ENCODE data around the gene ZCCHC8. TPM values are rescaled to one million over a fixed set of nuclear protein-coding genes. Genes with fewer than 3 reads are reported as not detected.
"Not testable (repeated sequence)": the region's sequence is repeated elsewhere in the genome, so short reads cannot be mapped to it uniquely, and the experiment has no call there.

The ZCCHC8 gene
- total and polyA plus RNA-seq, 3 donors from 2014 or later, result 25.6 to 38.3 (median 28.8) TPM

DNA sequence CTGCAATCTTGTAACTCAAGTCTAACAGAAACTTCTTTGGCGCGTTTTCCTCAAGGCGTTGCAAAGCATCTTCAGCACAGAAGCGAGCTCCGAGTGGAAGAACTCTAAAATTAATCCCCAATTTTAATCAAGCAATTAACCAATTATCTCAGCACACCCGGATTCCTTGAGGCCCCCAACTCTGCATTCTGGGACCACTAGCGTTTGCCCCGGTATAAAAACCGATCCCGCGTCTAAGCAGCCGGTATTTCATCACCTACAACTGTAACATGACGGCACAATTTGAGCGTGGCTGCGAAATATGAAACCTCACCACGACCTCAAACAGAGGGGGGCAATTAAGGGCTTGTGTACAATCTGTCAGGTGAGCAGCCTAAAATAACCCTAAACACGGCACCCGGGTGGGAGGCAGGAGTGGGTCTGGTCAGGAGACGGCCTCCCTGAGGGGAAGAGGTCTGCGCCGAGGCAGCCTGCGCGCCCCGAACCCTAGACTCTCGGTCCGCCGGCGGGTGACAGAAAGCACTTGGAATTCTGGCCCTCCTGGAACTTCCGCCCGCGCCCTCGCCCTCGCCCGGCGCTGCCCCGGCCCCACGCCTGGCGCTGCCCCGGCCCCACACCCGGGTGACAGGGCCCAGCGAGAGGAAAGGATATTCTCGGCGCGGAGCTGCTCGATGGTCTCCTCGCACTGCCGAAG, 594 bp downstream of the ZCCHC8 start:
- 0 to 1% methylated on average over 28 to 41 of the region's 47 CpGs for WGBS, 2 donors
- H3K36me3 ChIP-seq (ENCODE audit: low read depth, missing control alignments), result no peaks in the 10 kb centered on the region
- peaks cover 4% of the 10 kb centered on the region for H3K4me1 ChIP-seq
- H3K27ac ChIP-seq, result peak overlapping the region; percentile 96 to 99
- no peaks in the 10 kb centered on the region for H3K9me3 ChIP-seq
- DNase-seq, result peak; percentile 58
- TF ChIP-seq, protein P1, sequence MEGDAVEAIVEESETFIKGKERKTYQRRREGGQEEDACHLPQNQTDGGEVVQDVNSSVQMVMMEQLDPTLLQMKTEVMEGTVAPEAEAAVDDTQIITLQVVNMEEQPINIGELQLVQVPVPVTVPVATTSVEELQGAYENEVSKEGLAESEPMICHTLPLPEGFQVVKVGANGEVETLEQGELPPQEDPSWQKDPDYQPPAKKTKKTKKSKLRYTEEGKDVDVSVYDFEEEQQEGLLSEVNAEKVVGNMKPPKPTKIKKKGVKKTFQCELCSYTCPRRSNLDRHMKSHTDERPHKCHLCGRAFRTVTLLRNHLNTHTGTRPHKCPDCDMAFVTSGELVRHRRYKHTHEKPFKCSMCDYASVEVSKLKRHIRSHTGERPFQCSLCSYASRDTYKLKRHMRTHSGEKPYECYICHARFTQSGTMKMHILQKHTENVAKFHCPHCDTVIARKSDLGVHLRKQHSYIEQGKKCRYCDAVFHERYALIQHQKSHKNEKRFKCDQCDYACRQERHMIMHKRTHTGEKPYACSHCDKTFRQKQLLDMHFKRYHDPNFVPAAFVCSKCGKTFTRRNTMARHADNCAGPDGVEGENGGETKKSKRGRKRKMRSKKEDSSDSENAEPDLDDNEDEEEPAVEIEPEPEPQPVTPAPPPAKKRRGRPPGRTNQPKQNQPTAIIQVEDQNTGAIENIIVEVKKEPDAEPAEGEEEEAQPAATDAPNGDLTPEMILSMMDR (IDR thresholded peaks at IDR 0.05), result no peak
- TF ChIP-seq POLR2A (IDR thresholded peaks at IDR 0.05), result no peak
- intact Hi-C loops (cut with DNase I; ENCODE audit: low total_unique reads), result no loop called here
- no peaks in the 10 kb centered on the region for H3K27me3 ChIP-seq
- H3K4me3 ChIP-seq, result peak overlapping the region; percentile 85 to 90

DNA sequence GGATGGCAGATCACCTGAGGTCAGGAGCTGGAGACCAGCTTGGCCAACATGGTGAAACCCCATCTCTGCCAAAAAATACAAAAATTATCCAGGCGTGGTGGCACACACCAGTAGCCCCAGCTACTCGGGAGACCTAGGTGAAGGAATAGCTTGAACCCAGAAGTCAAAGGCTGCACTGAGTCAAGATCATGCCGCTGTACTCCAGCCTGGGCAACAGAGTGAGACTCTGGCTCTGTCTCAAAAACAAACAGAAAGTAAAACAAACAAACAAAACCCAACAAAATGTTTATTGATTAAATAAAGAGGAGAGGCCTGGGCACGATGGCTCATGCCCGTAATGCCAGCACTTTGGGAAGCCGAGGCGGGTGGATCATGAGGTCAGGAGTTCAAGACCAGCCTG, 5.5 kb downstream of the ZCCHC8 start:
- Histone ChIP-seq H3K27ac (no peak overlapping the region), H3K27me3 (no peaks in the 10 kb centered on the region), H3K4me3 (no peak overlapping the region), H3K4me1 (peaks cover 7% of the 10 kb centered on the region), H3K9me3 (no peaks in the 10 kb centered on the region), H3K36me3 (ENCODE audit: low read depth, missing control alignments) (no peaks in the 10 kb centered on the region)
- no peak for TF ChIP-seq POLR2A (IDR thresholded peaks at IDR 0.05)
- TF ChIP-seq, protein P1 (IDR thresholded peaks at IDR 0.05), result no peak
- WGBS, 2 donors, result 81 to 95% methylated on average over 7 of the region's 7 CpGs
- DNase-seq, result no peak
- intact Hi-C loops (cut with DNase I; ENCODE audit: low total_unique reads), result no loop called here

DNA sequence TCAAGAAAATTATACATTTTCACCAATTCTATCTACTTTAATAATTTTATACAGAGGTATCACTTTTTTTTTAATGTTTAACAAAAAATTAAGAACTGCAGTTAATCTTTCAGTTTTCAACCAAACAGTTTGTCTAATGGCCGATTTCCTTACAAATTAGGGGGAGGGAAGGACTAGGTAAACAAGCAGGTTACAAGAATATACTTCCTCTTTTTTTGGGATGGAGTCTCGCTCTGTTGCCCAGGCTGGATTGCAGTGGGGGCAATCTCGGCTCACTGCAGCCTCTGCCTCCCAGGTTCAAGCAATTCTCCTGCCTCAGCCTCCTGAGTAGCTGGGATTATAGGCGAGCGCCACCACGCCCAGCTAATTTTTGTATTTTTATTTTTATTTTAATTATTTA, 7.5 kb downstream of the ZCCHC8 start:
- H3K36me3 ChIP-seq (ENCODE audit: low read depth, missing control alignments); DNase-seq; H3K27ac ChIP-seq; H3K27me3 ChIP-seq; intact Hi-C loops (cut with DNase I; ENCODE audit: low total_unique reads); H3K9me3 ChIP-seq; H3K4me3 ChIP-seq; H3K4me1 ChIP-seq: not testable (repeated sequence)
- 78 to 87% methylated on average over 6 of the region's 6 CpGs for WGBS, 2 donors

DNA sequence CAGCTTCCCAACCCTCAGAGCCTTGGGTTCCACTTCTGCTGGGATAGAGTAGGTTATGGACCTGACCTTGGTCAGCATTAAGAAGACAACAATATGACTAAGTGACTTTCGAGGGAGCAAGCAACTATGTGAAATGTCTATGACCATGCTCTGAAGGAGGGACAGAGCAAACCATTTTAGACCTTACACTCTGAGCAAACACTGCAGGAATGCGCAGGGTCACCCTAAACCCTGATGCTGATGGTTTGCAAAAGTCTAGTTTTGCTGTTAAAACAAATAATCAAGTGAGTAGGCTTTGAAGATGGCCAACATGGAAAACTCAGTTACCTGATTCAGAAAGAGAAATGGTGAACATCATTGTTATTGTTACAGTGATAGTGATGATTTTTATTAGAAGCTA, 8.7 kb downstream of the ZCCHC8 start:
- Histone ChIP-seq H3K4me1 (peaks cover 3% of the 10 kb centered on the region), H3K27me3 (no peaks in the 10 kb centered on the region), H3K27ac (no peak overlapping the region), H3K4me3 (no peak overlapping the region), H3K9me3 (no peaks in the 10 kb centered on the region), H3K36me3 (ENCODE audit: low read depth, missing control alignments) (no peaks in the 10 kb centered on the region)
- TF ChIP-seq, protein P1 (IDR thresholded peaks at IDR 0.05), result no peak
- TF ChIP-seq POLR2A (IDR thresholded peaks at IDR 0.05), result no peak
- DNase-seq, result no peak
- WGBS, 2 donors, result 88 to 96% methylated on average over 2 of the region's 2 CpGs
- intact Hi-C loops (cut with DNase I; ENCODE audit: low total_unique reads), result no loop called here

DNA sequence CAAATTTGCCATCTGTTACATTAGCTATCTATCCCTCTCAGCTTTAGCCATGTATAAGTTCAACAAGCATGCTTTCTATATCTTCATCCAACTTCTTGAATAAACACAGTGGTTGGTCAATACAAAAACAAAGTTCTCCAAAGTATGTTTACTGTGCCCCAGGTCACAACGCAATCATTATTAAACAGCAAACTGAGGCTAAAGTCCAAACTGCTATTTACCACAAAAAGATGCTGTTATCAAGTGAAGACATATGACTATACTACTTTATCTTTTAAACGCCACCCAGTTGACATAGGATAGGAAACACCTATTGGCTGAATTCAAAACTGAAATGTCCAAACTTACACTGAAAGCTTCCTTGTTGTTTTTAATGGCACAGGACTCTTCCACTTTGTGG, 11.7 kb downstream of the ZCCHC8 start:
- Histone ChIP-seq H3K4me3 (no peak overlapping the region), H3K27me3 (no peaks in the 10 kb centered on the region), H3K36me3 (ENCODE audit: low read depth, missing control alignments) (no peaks in the 10 kb centered on the region), H3K27ac (no peak overlapping the region), H3K4me1 (peaks cover 3% of the 10 kb centered on the region), H3K9me3 (no peaks in the 10 kb centered on the region)
- DNase-seq, result no peak
- TF ChIP-seq, protein P1 (IDR thresholded peaks at IDR 0.05), result no peak
- TF ChIP-seq POLR2A (IDR thresholded peaks at IDR 0.05), result no peak
- WGBS, 2 donors, result 92 to 97% methylated on average over 2 of the region's 2 CpGs
- intact Hi-C loops (cut with DNase I; ENCODE audit: low total_unique reads), result no loop called here

DNA sequence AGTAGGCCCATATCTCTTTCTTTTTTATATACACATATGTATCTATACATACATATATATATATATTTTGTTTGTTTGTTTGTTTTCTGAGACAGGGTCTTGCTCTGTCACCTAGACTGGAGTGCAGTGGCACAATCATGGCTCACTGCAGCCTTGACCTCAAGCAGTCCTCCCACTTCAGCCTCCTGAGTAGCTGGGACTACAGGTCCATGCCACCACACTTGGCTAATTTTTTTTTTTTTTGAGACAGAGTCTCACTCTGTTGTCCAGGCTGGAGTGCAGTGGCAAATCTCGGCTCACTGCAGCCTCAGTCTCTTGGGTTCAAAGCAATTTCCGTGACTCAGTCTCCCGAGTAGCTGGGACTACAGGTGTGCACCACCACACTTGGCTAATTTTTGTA, 12.9 kb downstream of the ZCCHC8 start:
- H3K27ac ChIP-seq; intact Hi-C loops (cut with DNase I; ENCODE audit: low total_unique reads); H3K36me3 ChIP-seq (ENCODE audit: low read depth, missing control alignments); H3K4me3 ChIP-seq; H3K9me3 ChIP-seq; H3K27me3 ChIP-seq; H3K4me1 ChIP-seq; DNase-seq: not testable (repeated sequence)
- 86 to 95% methylated on average over 3 of the region's 3 CpGs for WGBS, 2 donors

Data from testis (tissue), 3 donors.